Subcutaneous preadipocyte (primary cell): ENCODE results near the gene MORF4L2. TPM values are rescaled to one million over a fixed set of nuclear protein-coding genes. Genes with fewer than 3 reads are reported as not detected.

Experiments used
- total RNA-seq: library from RNA; depleted of rRNA; stranded (reverse); fragments of >200 nt; gene quantifications from 2 replicates; pipeline ENCODE4 v1.2.3, GENCODE V29; 2012

The MORF4L2 gene
- total RNA-seq, result 503 and 616 TPM in 2 replicates

DNA sequence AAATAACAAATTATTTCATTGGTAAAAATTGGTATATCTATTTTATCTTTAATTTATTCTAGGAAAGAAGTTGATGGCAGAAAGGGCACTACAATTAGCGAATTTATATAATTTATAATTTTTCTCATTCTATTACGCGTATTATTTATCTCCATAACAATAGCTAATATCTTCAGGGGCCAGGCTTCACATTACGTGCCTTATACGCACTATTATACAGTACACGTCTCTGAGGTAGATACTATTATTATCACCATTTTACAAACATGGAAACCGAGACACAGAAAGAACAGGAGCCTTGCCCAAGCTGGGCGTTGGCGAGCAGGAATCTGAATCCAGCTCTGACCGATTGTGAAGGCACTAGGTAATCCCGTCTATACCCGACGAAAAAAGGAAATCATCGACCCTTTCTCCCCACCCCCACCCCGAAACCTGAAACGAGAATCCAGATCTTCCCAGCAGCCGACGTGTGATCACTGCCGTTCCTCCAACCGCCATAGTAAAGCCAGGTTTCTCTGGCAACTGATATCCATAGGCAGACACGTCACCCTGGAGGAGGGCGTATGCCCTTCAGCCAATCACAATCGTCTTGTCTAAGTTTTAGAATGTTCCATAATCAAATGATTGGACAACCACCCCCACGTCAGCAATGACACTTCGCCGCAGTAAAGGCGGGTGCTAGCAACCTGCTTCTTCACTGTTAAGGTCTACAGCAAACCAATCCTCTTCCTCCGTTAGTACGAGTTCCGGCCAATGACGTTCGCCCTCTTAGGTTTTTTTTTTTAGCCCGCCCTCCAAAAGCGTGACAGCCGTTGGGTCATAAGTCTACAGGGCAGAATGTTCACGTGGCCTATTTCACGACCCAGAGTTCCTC, at the start of gene MORF4L2:
Gene MORF4L2 (minus strand): TSS at position 501 of the 874 bp plus-strand sequence. CDS start 9,672 bp downstream, outside the sequence.

DNA sequence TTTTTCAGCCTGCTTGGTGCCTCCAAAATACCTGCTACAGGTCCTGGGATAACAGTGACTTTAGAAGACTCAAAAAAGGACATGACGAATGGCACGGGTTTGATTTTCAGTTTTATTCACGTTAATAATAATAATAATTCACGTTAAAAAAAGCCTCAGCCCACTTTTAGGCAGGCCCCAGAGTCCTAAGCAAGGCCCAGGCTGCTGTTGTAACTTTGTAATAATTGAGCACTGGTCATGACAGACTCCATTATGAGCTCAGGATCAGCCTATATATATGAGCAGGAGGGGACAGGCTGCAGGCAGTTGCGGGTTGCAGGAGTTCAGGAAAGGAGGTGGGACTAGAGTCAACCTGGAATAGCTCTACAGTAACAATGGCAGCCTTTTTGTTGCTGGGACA, 24.1 kb upstream of the MORF4L2 start, which contains the start of gene TMEM31:
Gene TMEM31 (plus strand): TSS at position 301 of the 400 bp plus-strand sequence. CDS start 1,350 bp downstream, outside the sequence.

DNA sequence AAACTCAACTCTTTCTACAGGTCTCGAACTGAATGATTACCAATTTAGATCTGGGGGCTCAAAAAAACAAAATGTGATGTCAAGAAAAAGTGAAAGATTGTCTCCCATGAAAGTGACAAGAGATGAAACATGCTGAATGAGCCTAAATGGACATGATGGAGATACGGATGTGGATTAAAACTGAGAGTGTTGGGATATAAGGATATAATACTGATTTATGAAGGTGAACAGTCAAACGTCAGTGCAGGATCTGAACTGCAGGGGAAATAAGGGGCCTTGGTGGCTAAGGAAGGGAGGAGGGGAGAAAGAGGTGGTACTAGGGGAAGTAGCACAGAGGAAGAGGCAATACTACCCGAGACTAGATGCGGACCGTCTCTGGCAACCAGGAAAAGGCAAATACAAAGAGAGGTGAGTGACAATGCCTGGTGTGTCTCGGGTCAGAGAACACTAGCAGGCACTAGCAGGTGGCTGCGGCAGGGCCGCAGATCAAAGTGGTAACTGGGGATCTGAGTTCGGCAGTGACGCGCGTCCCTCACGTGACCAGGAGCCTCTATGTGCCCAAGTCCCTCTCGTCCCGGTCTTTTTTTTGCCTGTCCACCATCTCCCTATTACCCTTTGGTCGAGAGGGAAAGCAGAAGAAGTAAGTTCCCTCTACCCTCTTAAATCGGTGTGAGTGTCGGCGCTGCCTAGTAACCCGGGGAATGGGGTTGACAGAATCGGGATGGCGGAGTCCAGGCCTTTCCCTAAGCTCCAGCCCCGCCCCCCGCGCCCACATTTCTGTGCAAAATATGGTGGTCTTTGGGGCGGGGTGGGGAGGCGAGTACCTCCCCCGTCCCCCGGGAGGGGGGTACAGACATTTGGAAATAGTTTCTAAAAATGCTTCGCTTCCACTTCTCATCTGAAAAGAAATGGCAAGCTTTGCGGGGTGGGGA, 57.8 kb downstream of the MORF4L2 start, which contains the start of gene TCEAL1:
Gene TCEAL1 (plus strand): TSS at position 590 of the 932 bp plus-strand sequence. CDS start 942 bp downstream, outside the sequence.

Other genes with a start within 250 kb of the MORF4L2 start
- gene RAB40A, start 167.2 kb downstream of the MORF4L2 start, total RNA-seq, result 0.37 and 0.39 TPM in 2 replicates
- gene TCEAL4, start 101.2 kb downstream of the MORF4L2 start, total RNA-seq, result 20.9 and 25.4 TPM in 2 replicates
- gene TCEAL3, start 78.7 kb downstream of the MORF4L2 start, total RNA-seq, result 4.0 and 5.5 TPM in 2 replicates
- gene TCEAL1, start 57.7 kb downstream of the MORF4L2 start, total RNA-seq, result 12.1 and 18.7 TPM in 2 replicates
- 0.73 TPM in 1 of 2 replicates, not detected in the other for gene TMEM31, start 24.2 kb upstream of the MORF4L2 start, total RNA-seq
- 1.1 and 1.2 TPM in 2 replicates for gene PLP1, start 90.1 kb upstream of the MORF4L2 start, total RNA-seq
- gene RAB9B, start 145.6 kb upstream of the MORF4L2 start, total RNA-seq, result 0.20 and 0.37 TPM in 2 replicates